ENCODE results near the gene CSPG4. TPM values are rescaled to one million over a fixed set of nuclear protein-coding genes. Genes with fewer than 3 reads are reported as not detected.
A peak's percentile ranks its signal among the peaks of the same experiment; 100 is the strongest.

Gene CSPG4
- total and polyA plus RNA-seq, 2 of the 8 experiments (the other 6 are each of a cell fraction or from before 2014, with no cell fraction given), result 1.4 to 3.0 TPM

DNA sequence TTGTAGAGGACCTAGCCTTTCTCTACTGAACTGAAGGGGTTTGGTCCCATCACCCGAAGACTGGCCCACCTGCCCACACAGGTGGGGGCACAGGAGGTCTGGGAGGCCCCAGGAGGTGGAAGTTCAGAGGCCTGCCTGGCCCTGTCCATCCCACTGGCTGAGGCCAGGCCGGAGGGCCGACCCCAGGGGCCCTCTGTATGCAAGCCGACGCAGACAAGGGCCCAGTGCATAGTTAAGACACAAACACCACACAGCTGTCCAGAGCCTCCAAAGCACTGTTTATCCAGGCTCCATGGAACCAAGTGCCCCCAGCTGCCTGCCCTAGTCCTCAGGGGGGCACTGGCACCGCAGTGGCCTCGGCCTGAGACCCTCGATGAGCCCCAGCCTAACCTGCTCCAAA lies 38.3 kb downstream of the CSPG4 start:
- H4K8ac ChIP-seq (ENCODE audit: extremely low read depth, insufficient read depth, low read length), result peak overlapping the region; percentile 35; the same call in 1 of the 2 replicates
- H3K4me1 ChIP-seq (replicated peaks in 1 of 4; ENCODE audit: control insufficient read depth in 3 of 4, insufficient read depth in 4 of 4, low read length in 3 of 4), result peaks cover 7 to 17% (median 9%) of the 10 kb centered on the region in 4 experiments
- no peak overlapping the region for H3K14ac ChIP-seq (ENCODE audit: insufficient read length)
- TF ChIP-seq, protein P1, sequence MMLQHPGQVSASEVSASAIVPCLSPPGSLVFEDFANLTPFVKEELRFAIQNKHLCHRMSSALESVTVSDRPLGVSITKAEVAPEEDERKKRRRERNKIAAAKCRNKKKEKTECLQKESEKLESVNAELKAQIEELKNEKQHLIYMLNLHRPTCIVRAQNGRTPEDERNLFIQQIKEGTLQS (IDR thresholded peaks at IDR 0.05; ENCODE audit: insufficient read depth, low read depth, low read length), result no peak
- TF ChIP-seq BRCA1 (IDR thresholded peaks at IDR 0.05; ENCODE audit: low read depth, low read length), result no peak
- H2AK5ac ChIP-seq (ENCODE audit: low read depth, low read length), result no peak overlapping the region
- H3K4me2 ChIP-seq (ENCODE audit: insufficient read depth in 1 of 2, low read depth in 2 of 2, low read length in 2 of 2), result no peak overlapping the region
- H2BK20ac ChIP-seq (ENCODE audit: low read length), result no peak overlapping the region
- no peak overlapping the region for H3K4me3 ChIP-seq (ENCODE audit: extremely low read depth in 1 of 4, insufficient read depth in 2 of 4, low read depth in 3 of 4, low read length in 4 of 4)
- FAIRE-seq, result no peak
- no peaks in the 10 kb centered on the region for H3K27me3 ChIP-seq (replicated peaks in 1 of 4; ENCODE audit: control insufficient read depth in 3 of 4, extremely low read depth in 1 of 4, insufficient read depth in 3 of 4, low read length in 3 of 4)
- H3K4ac ChIP-seq (replicated peaks; ENCODE audit: insufficient read length, low read depth, low read length), result no peak overlapping the region
- H2BK120ac ChIP-seq (replicated peaks; ENCODE audit: low read depth, low read length), result no peak overlapping the region
- H2AFZ ChIP-seq (ENCODE audit: low read length), result no peak overlapping the region
- CTCF ChIA-PET (ENCODE audit: partially characterized antibody), result interaction anchor here (0.6 to 4.4 kb wide), 5 partner anchors 11 to 59 kb away, joined by 3 to 32 read pairs (median 3); no protein-coding TSS in a partner anchor
- no peak overlapping the region for H2BK15ac ChIP-seq (ENCODE audit: low read length)
- H3K56ac ChIP-seq (replicated peaks; ENCODE audit: insufficient read length, low read depth, low read length), result no peak overlapping the region
- H4K91ac ChIP-seq (replicated peaks; ENCODE audit: insufficient read length, low read length), result no peak overlapping the region
- H4K20me1 ChIP-seq (replicated peaks in 1 of 2; ENCODE audit: control insufficient read depth in 1 of 2, insufficient read depth in 2 of 2, low read length in 2 of 2), result no peaks in the 10 kb centered on the region
- no peak for DNase-seq (ENCODE audit: low read depth in 1 of 2, low spot score in 2 of 2)
- H3K79me2 ChIP-seq (ENCODE audit: control insufficient read depth in 1 of 2, insufficient read depth in 2 of 2, low read length in 2 of 2), result no peaks in the 10 kb centered on the region
- H3K9me3 ChIP-seq (ENCODE audit: insufficient read depth in 2 of 2, low read depth in 1 of 2, low read length in 1 of 2), result no peaks in the 10 kb centered on the region
- no peak overlapping the region for H3K23ac ChIP-seq (ENCODE audit: insufficient read length)
- H3K9ac ChIP-seq (replicated peaks in 1 of 4; ENCODE audit: extremely low read depth in 1 of 4, low read depth in 3 of 4, low read length in 3 of 4), result no peak overlapping the region
- H3K18ac ChIP-seq (ENCODE audit: extremely low read depth, low read length), result no peak overlapping the region
- no peaks in the 10 kb centered on the region for H3K79me1 ChIP-seq (ENCODE audit: low read depth, low read length)
- H2BK12ac ChIP-seq (ENCODE audit: low read depth, low read length), result no peak overlapping the region
- no peaks in the 10 kb centered on the region; the same call in 1 of the 2 replicates for H3K23me2 ChIP-seq (ENCODE audit: low read depth, low read length)
- H4K5ac ChIP-seq (ENCODE audit: insufficient read length, low read depth, low read length), result no peak overlapping the region
- WGBS, 2 experiments (ENCODE audit: extremely low coverage in 1 of 2, insufficient coverage in 1 of 2, insufficient read length in 1 of 2, insufficient replicate concordance in 2 of 2, low coverage in 1 of 2, low lambda C conversion rate in 2 of 2, missing lambda C conversion rate in 1 of 2), result 89% methylated on average over 8 of the region's 8 CpGs; no CpG with 5 or more reads in 1 of the 2 experiments
- H3K36me3 ChIP-seq (ENCODE audit: control insufficient read depth in 2 of 4, insufficient read depth in 4 of 4, low read length in 3 of 4), result no peaks in the 10 kb centered on the region
- POLR2A ChIA-PET (ENCODE audit: partially characterized antibody), result interaction anchor here (1.4 to 2.7 kb wide), 2 partner anchors 13 to 28 kb away, joined by 3 to 7 read pairs; no protein-coding TSS in a partner anchor
- no peak overlapping the region for H3K27ac ChIP-seq (ENCODE audit: low read depth, low read length)
- no peak overlapping the region for H2BK5ac ChIP-seq (ENCODE audit: low read depth, low read length)

All from H1 (cell line).